K562 (cell line): Measurements from ENCODE around the gene ECE2. TPM values are rescaled to one million over a fixed set of nuclear protein-coding genes. Genes with fewer than 3 reads are reported as not detected.

Source experiments
- ATAC-seq: fragments of 200-7000 bp; cut with Tn5 transposase; 3 replicates; pipeline ENCODE4 v1.9.1; 2020; ENCODE audit warnings: moderate library complexity
- BruUV-seq: library from RNA; stranded (reverse); fragments of 400-500 nt; replicated peaks from 2 replicates; lab custom pipeline; 2021; lab: Mats Ljungman, UMichigan
- CTCF ChIA-PET: fragments of 300-600 bp; formaldehyde crosslinking; extraction: SDS; loops from one replicate; lab custom pipeline; 2021; ENCODE audit warnings: low intra/inter-chr PET ratio; lab: Yijun Ruan, JAX
- POLR2A ChIA-PET: fragments of 300-600, 350-650 bp; sonication (Branson Sonifier 250); formaldehyde crosslinking; extraction: SDS; loops from one replicate; lab custom pipeline; 2021; ENCODE audit warnings: antibody characterized with exemption, inconsistent platforms; lab: Yijun Ruan, JAX
- DNase-seq, 4 experiments: peaks; one replicate each; pipeline versions ENCODE4 v3.0.0 to v3.0.0-alpha.2; 2011 to 2018; ENCODE audit warnings: low spot score in 3 of 4, mixed read lengths in 3 of 4; ENCODE audit errors: extremely low read depth in 1 of 4
- FAIRE-seq: peaks from 2 replicates; lab custom pipeline; 2011; peaks lifted over from hg19 to GRCh38; lab: Jason Lieb, UNC
- H2AFZ ChIP-seq: 2 replicates; pipeline ENCODE4 v1.6.0; 2011; ENCODE audit warnings: low read depth, low read length, control low read depth, inconsistent platforms
- H3K27ac ChIP-seq: fragments of 200-600 bp; 3 replicates; pipeline ENCODE4 v1.8.0; 2011; ENCODE audit warnings: low read depth, mild to moderate bottlenecking, control low read depth, inconsistent platforms, low read length, moderate library complexity, mixed read lengths; ENCODE audit errors: extremely low read depth
- H3K27me3 ChIP-seq, 2 experiments: fragments of 300-600 bp in 1 of 2; 2 replicates in 1 of 2; 3 replicates in 1 of 2; pipeline versions ENCODE4 v1.6.0 to v1.8.0; 2011; ENCODE audit warnings: inconsistent platforms in 2 of 2, low read length in 2 of 2, mild to moderate bottlenecking in 1 of 2, mixed read lengths in 1 of 2, moderate library complexity in 1 of 2; ENCODE audit not compliant: control insufficient read depth in 2 of 2, insufficient read depth in 2 of 2
- H3K36me3 ChIP-seq: fragments of 300-600 bp; 3 replicates; pipeline ENCODE4 v1.8.0; 2011; ENCODE audit warnings: mild to moderate bottlenecking, low read length, inconsistent platforms; ENCODE audit not compliant: control insufficient read depth, insufficient read depth
- H3K4me1 ChIP-seq, 2 experiments: fragments of 200-600 bp in 1 of 2; replicated peaks in 1 of 2; 2 replicates in 1 of 2; 3 replicates in 1 of 2; pipeline versions ENCODE4 v1.5.1 to v1.8.0; 2011; ENCODE audit warnings: inconsistent platforms in 2 of 2, low read length in 2 of 2, mild to moderate bottlenecking in 1 of 2, mixed read lengths in 1 of 2, moderate library complexity in 1 of 2; ENCODE audit not compliant: control insufficient read depth in 2 of 2, insufficient read depth in 2 of 2
- H3K4me2 ChIP-seq: 2 replicates; pipeline ENCODE4 v1.6.1; 2011; ENCODE audit warnings: low read length, control low read depth, inconsistent platforms, mixed read lengths; ENCODE audit not compliant: insufficient read depth
- H3K4me3 ChIP-seq: fragments of 200-600 bp; sonication (generic), shearing (Covaris generic); 2 replicates; pipeline ENCODE4 v1.5.1; 2016; ENCODE audit warnings: control low read depth, inconsistent platforms
- H3K79me2 ChIP-seq: fragments of 200-600 bp; 3 replicates; pipeline ENCODE4 v1.8.0; 2011; ENCODE audit warnings: low read length, inconsistent platforms; ENCODE audit not compliant: control insufficient read depth, insufficient read depth
- H3K9ac ChIP-seq, 2 experiments: 2 replicates each; pipeline versions ENCODE4 v1.6.0 to v1.6.1; 2011; ENCODE audit warnings: low read depth in 2 of 2, low read length in 2 of 2, control low read depth in 1 of 2, inconsistent platforms in 1 of 2, mild to moderate bottlenecking in 1 of 2, mixed read lengths in 1 of 2; ENCODE audit not compliant: insufficient read depth in 1 of 2
- H3K9me1 ChIP-seq: one replicate; pipeline ENCODE4 v1.6.0; 2011; ENCODE audit warnings: inconsistent platforms, mild to moderate bottlenecking, low read length, moderate library complexity; ENCODE audit not compliant: control insufficient read depth, insufficient read depth
- H3K9me3 ChIP-seq: replicated peaks from 2 replicates; pipeline ENCODE4 v1.5.1; 2011; ENCODE audit warnings: low read depth, low read length, inconsistent platforms; ENCODE audit not compliant: control insufficient read depth, insufficient read depth
- H4K20me1 ChIP-seq: replicated peaks from 2 replicates; pipeline ENCODE4 v1.6.1; 2011; ENCODE audit warnings: low read length, inconsistent platforms, mixed read lengths; ENCODE audit not compliant: control insufficient read depth, insufficient read depth
- ARID2 ChIP-seq: fragments of 450-650 bp; IDR thresholded peaks from 2 replicates; pipeline ENCODE4 v1.6.1; 2017; ENCODE audit warnings: antibody characterized with exemption, mild to moderate bottlenecking
- DACH1 ChIP-seq: fragments of 450-650 bp; IDR thresholded peaks from 2 replicates; pipeline ENCODE4 v1.6.1; 2018; ENCODE audit not compliant: partially characterized antibody
- ELF1 ChIP-seq: fragments of 200-800 bp; sonication (Bioruptor generic); IDR thresholded peaks from 2 replicates; pipeline ENCODE4 v1.6.1; 2016; ENCODE audit warnings: missing genetic modification characterization, missing compliant biosample characterization
- GATAD2B ChIP-seq: fragments of 450-650 bp; IDR thresholded peaks from 2 replicates; pipeline ENCODE4 v1.6.1; 2017; ENCODE audit warnings: mild to moderate bottlenecking, borderline replicate concordance
- GMEB1 ChIP-seq: fragments of 250-450 bp; sonication (Bioruptor Pico); IDR thresholded peaks from 2 replicates; pipeline ENCODE4 v1.4.0; 2020; ENCODE audit warnings: mild to moderate bottlenecking
- JUND ChIP-seq, 2 experiments: IDR thresholded peaks; 2 replicates in 1 of 2; 3 replicates in 1 of 2; pipeline ENCODE4 v1.6.1; 2011; ENCODE audit warnings: borderline replicate concordance in 2 of 2, low read depth in 2 of 2, low read length in 2 of 2, improper control_type of control experiment in 1 of 2, missing biosample characterization in 1 of 2, missing genetic modification characterization in 1 of 2, missing genetic modification reagents in 1 of 2
- KLF6 ChIP-seq: fragments of 250-450 bp; sonication (Bioruptor Pico); IDR thresholded peaks from 2 replicates; pipeline ENCODE4 v1.4.0; 2020; ENCODE audit warnings: mild to moderate bottlenecking, moderate library complexity, borderline replicate concordance
- POLR2AphosphoS5 ChIP-seq: IDR thresholded peaks from 2 replicates; pipeline ENCODE4 v1.6.1; 2011; ENCODE audit warnings: mild to moderate bottlenecking, low read depth, low read length, moderate library complexity; ENCODE audit not compliant: control insufficient read depth, insufficient read depth
- RCOR1 ChIP-seq, 2 experiments: IDR thresholded peaks; 2 replicates each; pipeline ENCODE4 v1.6.1; 2012; ENCODE audit warnings: low read depth in 2 of 2, low read length in 2 of 2, borderline replicate concordance in 1 of 2, improper control_type of control experiment in 1 of 2
- SRSF3 ChIP-seq: fragments of 200-400 bp; formaldehyde crosslinking; IDR thresholded peaks from 2 replicates; pipeline ENCODE4 v1.6.1; 2016; ENCODE audit warnings: mild to moderate bottlenecking, low read length, moderate library complexity; ENCODE audit not compliant: insufficient read depth
- STAG1 ChIP-seq: sonication (generic); formaldehyde crosslinking; IDR thresholded peaks from 2 replicates; pipeline ENCODE4 v1.5.0; 2020; ENCODE audit warnings: missing genetic modification reagents, borderline replicate concordance
- YY1 ChIP-seq, 3 experiments: IDR thresholded peaks; 2 replicates each; pipeline ENCODE4 v1.6.1; 2011; ENCODE audit warnings: low read length in 2 of 3, mild to moderate bottlenecking in 2 of 3, moderate library complexity in 2 of 3, borderline replicate concordance in 1 of 3, control low read depth in 1 of 3, low read depth in 1 of 3; ENCODE audit not compliant: insufficient read depth in 3 of 3, insufficient replicate concordance in 2 of 3, control insufficient read depth in 1 of 3, insufficient read length in 1 of 3; ENCODE audit errors: extremely low read depth in 1 of 3
- ZBTB5 ChIP-seq: fragments of 450-650 bp; IDR thresholded peaks from 2 replicates; pipeline ENCODE4 v1.6.1; 2017; ENCODE audit warnings: antibody characterized with exemption
- ZBTB8A ChIP-seq: fragments of 450-650 bp; IDR thresholded peaks from 2 replicates; pipeline ENCODE4 v1.6.1; 2018; ENCODE audit warnings: mild to moderate bottlenecking, moderate library complexity; ENCODE audit not compliant: partially characterized antibody
- ZNF282 ChIP-seq: sonication (generic); formaldehyde crosslinking; IDR thresholded peaks from 2 replicates; pipeline ENCODE4 v1.8.1; 2023; ENCODE audit warnings: missing genetic modification reagents
- ZNF655 ChIP-seq: fragments of 250-450 bp; sonication (Bioruptor Pico); IDR thresholded peaks from 2 replicates; pipeline ENCODE4 v1.5.0; 2021
- WGBS: fragments of 100-300 bp; shearing (Covaris generic); methylation state at CpG from one replicate; pipeline ENCODE4 v1.1.6; 2016; ENCODE audit warnings: low coverage, mixed read lengths; ENCODE audit not compliant: insufficient coverage; ENCODE audit errors: missing lambda C conversion rate; 5-methylcytosine and 5-hydroxymethylcytosine counted together
- in situ Hi-C: fragments of 300-500 bp; cut with MboI; formaldehyde crosslinking; loops from 4 replicates; pipeline ENCODE4 v1.15.0; 2018; ENCODE audit warnings: inconsistent platforms, mixed read lengths
- intact Hi-C: fragments of 100-400 bp; cut with micrococcal nuclease; formaldehyde crosslinking; loops from 2 replicates; pipeline ENCODE4 v1.14.2; 2022
- polyA plus RNA-seq, 8 experiments: library from polyadenylated mRNA; depleted of rRNA in 4 of 8; stranded (reverse) in 5 of 8; unstranded in 3 of 8; fragments of >200 nt; fragmentation: Nextera tagmentation in 2 of 8; fragmentation: Illumina TruSeq in 1 of 8; extraction: Ambion mirVana in 2 of 8; extraction: Trizol in 1 of 8; gene quantifications; 2 replicates each; pipeline versions ENCODE4 v1.2.1 to v1.2.3, GENCODE V29; 2011 to 2014; ENCODE audit warnings: inconsistent platforms in 1 of 8, missing spikeins in 1 of 8
- total RNA-seq, 7 experiments: library from RNA; depleted of rRNA in 6 of 7; stranded (reverse); fragments of >200 nt in 6 of 7; fragmentation: Illumina TruSeq in 2 of 7; extraction: Trizol in 2 of 7; gene quantifications; 2 replicates each; pipeline versions ENCODE4 v1.2.1 to v1.2.3, GENCODE V29; 2011 to 2021; ENCODE audit warnings: low replicate concordance in 1 of 7

The ECE2 gene
- total and polyA plus RNA-seq, 9 of the 15 experiments (the other 6 are each of a cell fraction or from before 2014, with no cell fraction given): not detected

GRCh38 chr3:184333190-184333589 lies 57.4 kb downstream of the ECE2 start:
- H3K4me3 ChIP-seq: no peak overlapping the region
- H3K27ac ChIP-seq: peak overlapping the region; percentile 83; the same call in 2 of the 3 replicates
- no peak overlapping the region for H3K4me2 ChIP-seq
- no peak overlapping the region for H2AFZ ChIP-seq
- no peaks in the 10 kb centered on the region for H3K9me3 ChIP-seq
- in situ Hi-C loops (no loop called here), intact Hi-C loops (no loop called here)
- H4K20me1 ChIP-seq: peaks cover 24% of the 10 kb centered on the region
- H3K27me3 ChIP-seq: no peaks in the 10 kb centered on the region
- peaks cover 49 to 51% of the 10 kb centered on the region in 2 experiments for H3K4me1 ChIP-seq
- ATAC-seq: no peak
- peak in 1 of 4 experiments; percentile 58 for DNase-seq
- ChIA-PET CTCF (no interaction called here), POLR2A (interaction anchor here (0.6 to 1.4 kb wide), 5 partner anchors 9 to 159 kb away, joined by 3 to 6 read pairs (median 4); no protein-coding TSS in a partner anchor)
- H3K79me2 ChIP-seq: peaks cover 22% of the 10 kb centered on the region
- H3K36me3 ChIP-seq: peaks cover 73% of the 10 kb centered on the region
- no peak overlapping the region; a peak in 1 of 4 replicates for H3K9ac ChIP-seq
- peak; percentile 48 for FAIRE-seq
- 37% methylated on average over 6 of the region's 6 CpGs for WGBS
- peaks cover 11% of the 10 kb centered on the region for H3K9me1 ChIP-seq
- no TSS peak for BruUV-seq
- TF ChIP-seq JUND (IDR thresholded peaks at IDR 0.05; ENCODE audit: borderline replicate concordance, low read depth, low read length) (no peak), JUND (tag; IDR thresholded peaks at IDR 0.05; ENCODE audit: borderline replicate concordance, low read depth, low read length) (peak; percentile 17; the same call in 1 of the 3 replicates), GMEB1 (CRISPR knock-in tag) (no peak), ELF1 (tag) (no peak), POLR2AphosphoS5 (peak; percentile 1; the same call in 1 of the 2 replicates), ARID2 (no peak), YY1 (IDR thresholded peaks at IDR 0.05; ENCODE audit: borderline replicate concordance in 1 of 3, control insufficient read depth in 1 of 3, extremely low read depth in 1 of 3, insufficient read depth in 3 of 3, insufficient read length in 1 of 3, insufficient replicate concordance in 2 of 3, low read depth in 1 of 3, low read length in 2 of 3) (peak in 1 of 3 experiments; percentile 13), ZNF282 (CRISPR knock-in tag) (no peak), ZNF655 (no peak), SRSF3 (no peak), STAG1 (CRISPR knock-in tag) (no peak), ZBTB8A (no peak), ZBTB5 (no peak), KLF6 (CRISPR knock-in tag) (no peak), GATAD2B (no peak), DACH1 (no peak), RCOR1 (IDR thresholded peaks at IDR 0.05; ENCODE audit: borderline replicate concordance in 1 of 2, low read depth in 2 of 2, low read length in 2 of 2) (peak in 1 of 2 experiments; percentile 38; a peak in 1 of 4 replicates)
